Astrocyte (in vitro differentiated cells and primary cell): ENCODE data around the gene CNTN3. TPM values are rescaled to one million over a fixed set of nuclear protein-coding genes. Genes with fewer than 3 reads are reported as not detected.

ENCODE experiments used
- DNase-seq: peaks from one replicate; pipeline ENCODE4 v3.0.0-alpha.2; 2010; ENCODE audit warnings: low read depth
- FAIRE-seq: peaks from 2 replicates; lab custom pipeline; 2011; peaks lifted over from hg19 to GRCh38; lab: Jason Lieb, UNC
- H2AFZ ChIP-seq: 2 replicates; pipeline ENCODE4 v1.6.0; 2012; ENCODE audit warnings: low read depth, low read length, inconsistent platforms
- H3K27ac ChIP-seq: 2 replicates; pipeline ENCODE4 v1.5.1; 2011; ENCODE audit warnings: low read depth, low read length, inconsistent platforms
- H3K27me3 ChIP-seq: 2 replicates; pipeline ENCODE4 v1.6.0; 2011; ENCODE audit warnings: low read length, inconsistent platforms; ENCODE audit not compliant: insufficient read depth
- H3K36me3 ChIP-seq: 2 replicates; pipeline ENCODE4 v1.5.1; 2011; ENCODE audit warnings: low read length, inconsistent platforms; ENCODE audit not compliant: insufficient read depth
- H3K4me1 ChIP-seq: 2 replicates; pipeline ENCODE4 v1.5.1; 2011; ENCODE audit warnings: low read length, inconsistent platforms; ENCODE audit not compliant: insufficient read depth
- H3K4me2 ChIP-seq: 2 replicates; pipeline ENCODE4 v1.6.0; 2012; ENCODE audit warnings: low read length, inconsistent platforms
- H3K4me3 ChIP-seq: 2 replicates; pipeline ENCODE4 v1.5.1; 2011; ENCODE audit warnings: low read depth, mild to moderate bottlenecking, low read length, inconsistent platforms; ENCODE audit not compliant: insufficient read depth
- H3K79me2 ChIP-seq: 2 replicates; pipeline ENCODE4 v1.6.0; 2012; ENCODE audit warnings: mild to moderate bottlenecking, low read length, inconsistent platforms; ENCODE audit not compliant: insufficient read depth
- H3K9ac ChIP-seq: 2 replicates; pipeline ENCODE4 v1.6.0; 2012; ENCODE audit warnings: mild to moderate bottlenecking, low read length, inconsistent platforms
- H3K9me3 ChIP-seq: 2 replicates; pipeline ENCODE4 v1.5.1; 2012; ENCODE audit warnings: low read depth, mild to moderate bottlenecking, low read length, inconsistent platforms; ENCODE audit not compliant: insufficient read depth
- H4K20me1 ChIP-seq: 2 replicates; pipeline ENCODE4 v1.6.0; 2012; ENCODE audit warnings: low read length, inconsistent platforms; ENCODE audit not compliant: insufficient read depth
- H3K27ac Mint-ChIP-seq: one replicate; pipeline ENCODE4 v1.8.0; 2021; ENCODE audit warnings: mild to moderate bottlenecking, mixed read lengths; ENCODE audit not compliant: unreplicated experiment
- H3K27me3 Mint-ChIP-seq: one replicate; pipeline ENCODE4 v1.8.0; 2021; ENCODE audit warnings: low read depth, mixed read lengths; ENCODE audit not compliant: unreplicated experiment
- H3K36me3 Mint-ChIP-seq: one replicate; pipeline ENCODE4 v1.8.0; 2021; ENCODE audit warnings: low read depth, mixed read lengths; ENCODE audit not compliant: unreplicated experiment
- H3K4me1 Mint-ChIP-seq: one replicate; pipeline ENCODE4 v1.8.0; 2021; ENCODE audit warnings: low read depth, mixed read lengths; ENCODE audit not compliant: unreplicated experiment
- H3K4me3 Mint-ChIP-seq: one replicate; pipeline ENCODE4 v1.8.0; 2021; ENCODE audit warnings: mild to moderate bottlenecking, moderate library complexity, mixed read lengths; ENCODE audit not compliant: unreplicated experiment
- H3K9me3 Mint-ChIP-seq: one replicate; pipeline ENCODE4 v1.8.0; 2021; ENCODE audit warnings: mild to moderate bottlenecking, mixed read lengths; ENCODE audit not compliant: unreplicated experiment
- CTCF ChIP-seq: IDR thresholded peaks from 2 replicates; pipeline ENCODE4 v1.5.1; 2011; ENCODE audit warnings: low read depth, mild to moderate bottlenecking, inconsistent platforms, low read length, moderate library complexity; ENCODE audit not compliant: insufficient read depth
- EZH2 ChIP-seq: IDR thresholded peaks from 2 replicates; pipeline ENCODE4 v1.6.1; 2012; ENCODE audit warnings: mild to moderate bottlenecking, low read length, inconsistent platforms; ENCODE audit not compliant: insufficient read depth
- total RNA-seq: library from RNA; stranded (reverse); gene quantifications from 2 replicates; pipeline ENCODE4 v1.2.1, GENCODE V29; 2021

CNTN3 gene
- total RNA-seq, 1 donor from 2014 or later, result 0.50 TPM

- Mint-ChIP-seq H3K27me3 (no peaks in the 10 kb centered on the region), H3K36me3 (no peaks in the 10 kb centered on the region), H3K27ac (no peak overlapping the region), H3K4me1 (no peaks in the 10 kb centered on the region), H3K4me3 (no peak overlapping the region), H3K9me3 (no peaks in the 10 kb centered on the region)
- H3K9ac ChIP-seq, result no peak overlapping the region
- H3K4me1 ChIP-seq, result no peaks in the 10 kb centered on the region
- no peak overlapping the region for H2AFZ ChIP-seq
- no peak for DNase-seq
- no peak overlapping the region for H3K4me3 ChIP-seq
- no peaks in the 10 kb centered on the region for H3K27me3 ChIP-seq
- H3K4me2 ChIP-seq, result no peak overlapping the region
- no peaks in the 10 kb centered on the region for H4K20me1 ChIP-seq
- TF ChIP-seq EZH2 (no peak), CTCF (no peak)
- H3K9me3 ChIP-seq, result no peaks in the 10 kb centered on the region
- no peaks in the 10 kb centered on the region for H3K36me3 ChIP-seq
- H3K79me2 ChIP-seq, result no peaks in the 10 kb centered on the region
- no peak for FAIRE-seq
- no peak overlapping the region for H3K27ac ChIP-seq
Measured at GRCh38 chr3:74575857-74576256, 38.6 kb downstream of the CNTN3 start.

- no peak overlapping the region for H3K9ac ChIP-seq
- H3K27me3 ChIP-seq, result no peaks in the 10 kb centered on the region
- H3K4me3 Mint-ChIP-seq, result no peak overlapping the region
- H4K20me1 ChIP-seq, result no peaks in the 10 kb centered on the region
- no peaks in the 10 kb centered on the region for H3K36me3 Mint-ChIP-seq
- no peak overlapping the region for H3K27ac Mint-ChIP-seq
- TF ChIP-seq CTCF (no peak), EZH2 (no peak)
- FAIRE-seq, result no peak
- H3K27ac ChIP-seq, result no peak overlapping the region
- H3K4me1 ChIP-seq, result no peaks in the 10 kb centered on the region
- no peaks in the 10 kb centered on the region for H3K4me1 Mint-ChIP-seq
- no peaks in the 10 kb centered on the region for H3K36me3 ChIP-seq
- no peak for DNase-seq
- H3K9me3 ChIP-seq, result peaks cover 3% of the 10 kb centered on the region
- H2AFZ ChIP-seq, result no peak overlapping the region
- no peaks in the 10 kb centered on the region for H3K27me3 Mint-ChIP-seq
- H3K4me2 ChIP-seq, result no peak overlapping the region
- H3K79me2 ChIP-seq, result no peaks in the 10 kb centered on the region
- no peaks in the 10 kb centered on the region for H3K9me3 Mint-ChIP-seq
- no peak overlapping the region for H3K4me3 ChIP-seq
Measured at GRCh38 chr3:74571118-74571517, 43.3 kb downstream of the CNTN3 start.
